Keratinocyte (primary cell): ENCODE measurements around the gene SWSAP1. TPM values are rescaled to one million over a fixed set of nuclear protein-coding genes. Genes with fewer than 3 reads are reported as not detected.

Experiments
- DNase-seq: peaks from one replicate; pipeline ENCODE4 v3.0.0-alpha.2; 2011; ENCODE audit warnings: low read depth, missing footprints, low spot score
- FAIRE-seq: peaks from 2 replicates; lab custom pipeline; 2011; peaks lifted over from hg19 to GRCh38; lab: Jason Lieb, UNC
- H2AFZ ChIP-seq: 2 replicates; pipeline ENCODE4 v1.6.0; 2012; ENCODE audit warnings: low read length, control low read depth, inconsistent platforms; ENCODE audit not compliant: control insufficient read depth
- H3K27ac ChIP-seq: 2 replicates; pipeline ENCODE4 v1.5.1; 2011; ENCODE audit warnings: low read length; ENCODE audit not compliant: control insufficient read depth, insufficient read depth
- H3K27me3 ChIP-seq: 3 replicates; pipeline ENCODE4 v1.6.0; 2011; ENCODE audit warnings: low read length; ENCODE audit not compliant: control insufficient read depth, insufficient read depth; ENCODE audit errors: extremely low read depth
- H3K36me3 ChIP-seq, 2 experiments: 2 replicates in 1 of 2; 3 replicates in 1 of 2; pipeline ENCODE4 v1.5.1; 2011; ENCODE audit warnings: low read length in 2 of 2, mild to moderate bottlenecking in 1 of 2; ENCODE audit not compliant: control insufficient read depth in 2 of 2, insufficient read depth in 2 of 2; ENCODE audit errors: extremely low read depth in 1 of 2
- H3K4me1 ChIP-seq: 3 replicates; pipeline ENCODE4 v1.5.1; 2011; ENCODE audit warnings: low read length; ENCODE audit not compliant: control insufficient read depth, insufficient read depth; ENCODE audit errors: extremely low read depth
- H3K4me2 ChIP-seq: 3 replicates; pipeline ENCODE4 v1.6.0; 2011; ENCODE audit warnings: low read depth, low read length; ENCODE audit not compliant: control insufficient read depth, insufficient read depth; ENCODE audit errors: extremely low read depth
- H3K4me3 ChIP-seq, 3 experiments: fragments of 200-600 bp in 1 of 3; sonication (generic) in 1 of 3; 2 replicates in 2 of 3; 3 replicates in 1 of 3; pipeline ENCODE4 v1.5.1; 2011 to 2016; ENCODE audit warnings: low read length in 3 of 3, mild to moderate bottlenecking in 3 of 3, control low read depth in 2 of 3, inconsistent platforms in 1 of 3, low read depth in 1 of 3, mixed read lengths in 1 of 3, mixed run types in 1 of 3, moderate library complexity in 1 of 3; ENCODE audit not compliant: control insufficient read depth in 2 of 3, insufficient read depth in 2 of 3; ENCODE audit errors: extremely low read depth in 1 of 3
- H3K79me2 ChIP-seq: 2 replicates; pipeline ENCODE4 v1.6.0; 2012; ENCODE audit warnings: low read length; ENCODE audit not compliant: control insufficient read depth, insufficient read depth
- H3K9ac ChIP-seq: 3 replicates; pipeline ENCODE4 v1.6.0; 2011; ENCODE audit warnings: low read length; ENCODE audit not compliant: control insufficient read depth, insufficient read depth; ENCODE audit errors: extremely low read depth
- H3K9me1 ChIP-seq: 3 replicates; pipeline ENCODE4 v1.6.0; 2011; ENCODE audit warnings: low read length; ENCODE audit not compliant: control insufficient read depth, insufficient read depth; ENCODE audit errors: extremely low read depth
- H3K9me3 ChIP-seq: 2 replicates; pipeline ENCODE4 v1.5.1; 2012; ENCODE audit warnings: low read depth, low read length; ENCODE audit not compliant: control insufficient read depth
- H4K20me1 ChIP-seq: 3 replicates; pipeline ENCODE4 v1.6.0; 2011; ENCODE audit warnings: low read length; ENCODE audit not compliant: control insufficient read depth, insufficient read depth; ENCODE audit errors: extremely low read depth
- CTCF ChIP-seq, 3 experiments: IDR thresholded peaks in 1 of 3; conservative IDR thresholded peaks in 1 of 3; optimal IDR thresholded peaks in 1 of 3; 2 replicates in 2 of 3; 3 replicates in 1 of 3; pipeline versions ENCODE3 to v1.5.1; 2011; ENCODE audit warnings: low read length in 3 of 3, mild to moderate bottlenecking in 3 of 3, moderate library complexity in 2 of 3, control low read depth in 1 of 3, inconsistent platforms in 1 of 3; ENCODE audit not compliant: insufficient read depth in 2 of 3; ENCODE audit errors: extremely low read depth in 1 of 3
- EZH2 ChIP-seq: IDR thresholded peaks from one replicate; pipeline ENCODE4 v1.6.1; 2012; ENCODE audit warnings: inconsistent platforms, mild to moderate bottlenecking, low read length, moderate library complexity
- dilution Hi-C: fragments of 300-500 bp; cut with MboI; formaldehyde crosslinking; loops from one replicate; pipeline ENCODE4 v1.7.0; 2020; ENCODE audit warnings: low sequenced_read_pairs; ENCODE audit not compliant: extremely low pct_ligation_motif_present
- polyA plus RNA-seq, 5 experiments: library from polyadenylated mRNA; depleted of rRNA in 3 of 5; stranded (reverse) in 3 of 5; stranded (forward) in 1 of 5; unstranded in 1 of 5; fragments of >200 nt; gene quantifications; 1 replicate in 1 of 5; 2 replicates in 3 of 5; 3 replicates in 1 of 5; pipeline versions ENCODE4 v1.2.1 to v1.2.3, GENCODE V29; 2011 to 2012; ENCODE audit warnings: missing spikeins in 2 of 5, low read depth in 1 of 5, low replicate concordance in 1 of 5
- small RNA-seq, 3 experiments: library from RNA; depleted of rRNA; stranded (forward); fragments of <200 nt; gene quantifications; one replicate each; pipeline ENCODE3, GENCODE V24; 2012; ENCODE audit warnings: low read depth in 3 of 3, low replicate concordance in 1 of 3; ENCODE audit not compliant: insufficient read length in 3 of 3

SWSAP1 gene
- polyA plus RNA-seq, 1 donor (not counting 4 experiments of a cell fraction or from before 2014, with no cell fraction given): 2.1 TPM

- Histone ChIP-seq H3K9me3 (no peaks in the 10 kb centered on the region), H3K79me2 (no peaks in the 10 kb centered on the region), H3K9me1 (no peaks in the 10 kb centered on the region), H3K27ac (no peak overlapping the region), H3K4me3 (no peak overlapping the region), H3K4me2 (no peak overlapping the region), H3K9ac (no peak overlapping the region), H3K4me1 (peaks cover 22% of the 10 kb centered on the region), H2AFZ (no peak overlapping the region), H3K36me3 (no peaks in the 10 kb centered on the region), H3K27me3 (peaks cover 48% of the 10 kb centered on the region), H4K20me1 (no peaks in the 10 kb centered on the region)
- no peak for TF ChIP-seq CTCF (optimal IDR thresholded peaks at IDR 0.05 in 1 of 3, IDR thresholded peaks at IDR 0.05 in 1 of 3, conservative IDR thresholded peaks at IDR 0.05 in 1 of 3; ENCODE audit: extremely low read depth in 1 of 3, insufficient read depth in 2 of 3, low read length in 3 of 3)
- no peak for TF ChIP-seq EZH2
- dilution Hi-C loops: no loop called here
- no peak for FAIRE-seq
- no peak for DNase-seq
These were observed 49.3 kb downstream of the SWSAP1 start for GRCh38 chr19:11423791-11424181.

Small RNA genes within 50 kb of the gene (small RNA-seq; reads per million reads assigned to genes)
- gene RF00019: 0 reads per million in 3 experiments

Other genes starting within 250 kb of the SWSAP1 start
- gene SPC24, start 218.9 kb upstream of the SWSAP1 start, polyA plus RNA-seq: 1.8 to 8.0 TPM (median 6.4 TPM) in 3 replicates
- gene KANK2, start 177.1 kb upstream of the SWSAP1 start, polyA plus RNA-seq: 2.8 to 3.9 TPM (median 3.6 TPM) in 3 replicates
- 0.18 TPM in 1 of 3 replicates, not detected in the others for gene ANGPTL8, start 135.0 kb upstream of the SWSAP1 start, polyA plus RNA-seq
- gene DOCK6, start 112.1 kb upstream of the SWSAP1 start, polyA plus RNA-seq: 9.1 to 14.1 TPM (median 13.3 TPM) in 3 replicates
- not detected in 3 replicates for gene TSPAN16, start 78.5 kb upstream of the SWSAP1 start, polyA plus RNA-seq
- 63.1 to 99.0 TPM (median 66.0 TPM) in 3 replicates for gene RAB3D, start 35.0 kb upstream of the SWSAP1 start, polyA plus RNA-seq
- 65.5 to 107 TPM (median 91.7 TPM) in 3 replicates for gene TMEM205, start 28.4 kb upstream of the SWSAP1 start, polyA plus RNA-seq
- 6.4 to 9.1 TPM (median 7.5 TPM) in 3 replicates for gene CCDC159, start 28.1 kb upstream of the SWSAP1 start, polyA plus RNA-seq
- gene PLPPR2, start 19.2 kb upstream of the SWSAP1 start, polyA plus RNA-seq: 3.5 to 9.1 TPM (median 5.7 TPM) in 3 replicates
- 0.68 to 0.94 TPM (median 0.85 TPM) in 3 replicates for gene EPOR, start 9.6 kb downstream of the SWSAP1 start, polyA plus RNA-seq
- not detected in 3 replicates for gene RGL3, start 44.6 kb downstream of the SWSAP1 start, polyA plus RNA-seq
- gene ODAD3, start 60.5 kb downstream of the SWSAP1 start, polyA plus RNA-seq: 0.05 to 0.52 TPM (median 0.09 TPM) in 3 replicates
- 47.9 to 125 TPM (median 56.3 TPM) in 3 replicates for gene PRKCSH, start 61.0 kb downstream of the SWSAP1 start, polyA plus RNA-seq
- not detected in 3 replicates for gene ELAVL3, start 106.4 kb downstream of the SWSAP1 start, polyA plus RNA-seq
- 3.7 to 5.8 TPM (median 3.8 TPM) in 3 replicates for gene ZNF653, start 131.2 kb downstream of the SWSAP1 start, polyA plus RNA-seq
- gene ECSIT, start 154.5 kb downstream of the SWSAP1 start, polyA plus RNA-seq: 16.0 to 18.8 TPM (median 18.3 TPM) in 3 replicates
- 0.16 TPM in 1 of 3 replicates, not detected in the others for gene CNN1, start 164.2 kb downstream of the SWSAP1 start, polyA plus RNA-seq
- 45.3 to 96.1 TPM (median 47.5 TPM) in 3 replicates for gene ELOF1, start 184.6 kb downstream of the SWSAP1 start, polyA plus RNA-seq
- 10.3 to 35.5 TPM (median 15.0 TPM) in 3 replicates for gene ACP5, start 203.0 kb downstream of the SWSAP1 start, polyA plus RNA-seq
- gene ZNF627, start 222.8 kb downstream of the SWSAP1 start, polyA plus RNA-seq: 6.3 to 8.5 TPM (median 7.6 TPM) in 3 replicates